Limb (tissue), 2 donors: ENCODE results near the gene P3R3URF.

Source experiments
- DNase-seq, 2 donors: peaks; one replicate each; pipeline ENCODE4 v3.0.0-alpha.2; 2016; ENCODE audit errors: extremely low spot score in 2 of 2

The P3R3URF gene

DNA sequence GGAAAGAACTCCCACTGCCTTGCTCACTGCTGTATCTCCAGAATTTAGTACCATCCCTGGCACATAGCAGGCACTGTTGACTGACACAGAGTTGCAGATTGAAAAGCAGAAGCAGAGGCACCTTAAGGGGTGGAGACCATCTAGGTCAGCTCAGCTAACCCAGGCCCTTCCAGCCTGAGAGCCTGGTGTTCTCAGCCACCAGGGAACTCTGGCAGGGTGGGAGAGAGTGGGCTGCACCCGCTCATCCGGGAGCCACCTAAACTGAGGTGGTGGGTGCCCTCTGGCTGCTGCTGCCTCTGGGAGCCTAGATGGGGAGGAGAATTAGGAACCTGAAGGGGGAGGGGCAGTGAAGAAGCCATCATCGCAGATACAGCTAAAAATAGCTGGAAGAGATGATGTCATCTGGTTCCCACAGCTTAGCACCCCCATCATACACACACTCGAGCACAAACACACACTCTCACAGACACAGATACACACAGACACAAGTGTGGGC lies 2.9 kb downstream of the P3R3URF start:
- DNase-seq: no peak

DNA sequence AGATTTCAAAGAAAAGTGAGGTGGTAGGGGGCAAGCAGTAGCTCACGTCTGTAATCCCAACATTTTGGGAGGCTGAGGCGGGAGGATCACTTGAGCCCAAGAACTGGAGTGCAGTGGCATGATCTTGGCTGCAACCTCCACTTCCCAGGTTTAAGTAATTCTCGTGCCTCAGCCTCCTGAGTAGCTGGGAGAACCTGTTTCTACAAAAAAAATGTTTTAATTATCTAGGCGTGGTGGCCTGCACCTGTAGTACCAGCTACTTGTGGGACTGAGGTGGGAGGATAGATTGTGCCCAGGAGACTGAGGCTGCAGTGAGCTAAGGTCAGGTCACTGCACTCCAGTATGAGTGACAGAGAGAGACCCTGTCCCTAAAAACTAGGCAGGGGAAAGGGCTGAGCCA lies 4.0 kb downstream of the P3R3URF start:
- no peak for DNase-seq

DNA sequence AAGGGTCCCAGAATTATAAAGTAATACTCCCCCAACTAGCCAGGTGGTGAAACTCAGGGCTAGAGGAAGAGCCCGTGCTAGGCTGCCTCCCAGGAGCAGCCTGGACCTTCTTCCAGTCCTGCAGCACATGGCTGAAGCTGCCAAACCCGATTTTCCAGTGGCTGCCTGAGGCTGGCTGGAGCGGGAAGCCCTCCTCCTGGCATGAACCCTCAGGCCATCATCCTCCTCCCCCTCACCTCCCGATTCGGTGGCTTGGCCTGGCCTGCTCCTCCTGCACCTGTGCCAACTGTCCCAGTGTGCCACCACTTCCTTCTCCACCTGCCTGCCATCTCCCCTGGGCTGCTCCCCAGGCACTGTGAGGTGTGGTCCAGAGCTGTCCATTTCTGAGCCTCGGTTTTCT lies 4.4 kb downstream of the P3R3URF start:
- DNase-seq: no peak

DNA sequence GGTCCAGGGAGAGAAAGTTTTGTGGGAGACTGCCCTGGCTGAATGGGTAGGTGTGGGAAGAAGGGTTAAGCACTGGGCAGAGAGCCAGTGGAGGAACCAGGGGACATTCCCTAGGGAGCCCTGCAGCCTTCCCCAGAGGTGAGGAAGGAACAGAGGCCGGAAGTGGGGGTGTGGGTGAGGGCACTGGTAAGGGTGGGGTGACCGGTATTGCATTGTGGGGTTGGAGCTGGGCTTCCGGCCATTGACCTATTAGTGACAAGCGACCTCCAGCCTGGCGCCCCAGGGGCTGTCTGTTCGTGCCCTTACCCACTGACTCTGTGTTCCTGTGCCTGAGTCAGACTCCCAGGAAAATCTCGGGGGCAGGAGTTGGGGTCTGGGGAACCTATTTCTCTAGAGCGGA lies 4.9 kb downstream of the P3R3URF start:
- DNase-seq: no peak

DNA sequence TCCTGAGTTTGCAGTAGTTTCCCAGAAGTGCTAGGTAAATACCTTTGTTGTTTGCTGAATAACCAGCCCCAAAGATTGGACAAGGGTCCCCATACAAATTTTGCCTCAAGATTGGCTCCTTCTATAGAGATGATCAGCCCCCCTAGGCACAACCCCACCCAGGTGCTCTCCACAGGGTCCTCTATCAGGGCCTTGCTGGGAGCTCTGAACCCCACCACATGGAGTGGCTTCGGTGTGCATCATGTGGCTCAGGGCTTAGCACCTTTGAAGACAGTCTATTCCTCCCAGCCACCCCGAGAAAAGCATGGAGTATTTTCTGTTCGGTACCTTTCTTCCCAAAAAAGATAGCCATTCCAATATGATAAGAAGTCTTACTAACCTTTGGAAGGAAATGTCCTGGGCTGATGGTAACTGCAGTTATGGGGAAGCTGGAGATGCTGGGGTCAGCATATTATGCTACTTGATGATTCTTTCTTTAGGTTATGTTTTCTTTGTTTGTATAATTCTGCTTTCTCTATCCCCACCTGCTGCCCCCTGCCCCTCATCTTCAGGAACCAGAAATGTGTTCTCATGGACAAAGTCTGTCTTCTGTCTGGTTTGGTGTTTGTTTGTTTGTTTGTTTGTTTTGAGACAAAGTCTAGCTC lies 6.4 kb downstream of the P3R3URF start:
- no peak for DNase-seq

DNA sequence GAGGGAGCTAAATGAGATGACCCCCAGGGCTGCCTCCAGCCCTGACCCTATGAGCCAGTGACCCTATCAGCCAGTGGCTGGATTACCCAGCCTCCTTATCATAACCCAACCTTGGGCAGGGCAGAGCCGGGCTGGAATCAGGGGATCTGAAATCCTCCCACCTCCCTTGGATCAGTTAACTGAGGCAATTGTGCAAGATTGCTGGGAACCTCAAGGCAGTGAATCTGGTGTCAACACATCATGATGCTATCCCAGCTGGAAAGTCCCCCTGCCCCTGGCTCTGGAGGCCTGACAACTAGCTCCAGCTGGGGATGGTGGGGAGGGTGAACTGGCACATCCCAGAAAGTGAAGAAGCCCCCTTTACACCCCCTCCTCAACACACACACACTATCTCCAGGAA lies 7.8 kb downstream of the P3R3URF start:
- no peak for DNase-seq

DNA sequence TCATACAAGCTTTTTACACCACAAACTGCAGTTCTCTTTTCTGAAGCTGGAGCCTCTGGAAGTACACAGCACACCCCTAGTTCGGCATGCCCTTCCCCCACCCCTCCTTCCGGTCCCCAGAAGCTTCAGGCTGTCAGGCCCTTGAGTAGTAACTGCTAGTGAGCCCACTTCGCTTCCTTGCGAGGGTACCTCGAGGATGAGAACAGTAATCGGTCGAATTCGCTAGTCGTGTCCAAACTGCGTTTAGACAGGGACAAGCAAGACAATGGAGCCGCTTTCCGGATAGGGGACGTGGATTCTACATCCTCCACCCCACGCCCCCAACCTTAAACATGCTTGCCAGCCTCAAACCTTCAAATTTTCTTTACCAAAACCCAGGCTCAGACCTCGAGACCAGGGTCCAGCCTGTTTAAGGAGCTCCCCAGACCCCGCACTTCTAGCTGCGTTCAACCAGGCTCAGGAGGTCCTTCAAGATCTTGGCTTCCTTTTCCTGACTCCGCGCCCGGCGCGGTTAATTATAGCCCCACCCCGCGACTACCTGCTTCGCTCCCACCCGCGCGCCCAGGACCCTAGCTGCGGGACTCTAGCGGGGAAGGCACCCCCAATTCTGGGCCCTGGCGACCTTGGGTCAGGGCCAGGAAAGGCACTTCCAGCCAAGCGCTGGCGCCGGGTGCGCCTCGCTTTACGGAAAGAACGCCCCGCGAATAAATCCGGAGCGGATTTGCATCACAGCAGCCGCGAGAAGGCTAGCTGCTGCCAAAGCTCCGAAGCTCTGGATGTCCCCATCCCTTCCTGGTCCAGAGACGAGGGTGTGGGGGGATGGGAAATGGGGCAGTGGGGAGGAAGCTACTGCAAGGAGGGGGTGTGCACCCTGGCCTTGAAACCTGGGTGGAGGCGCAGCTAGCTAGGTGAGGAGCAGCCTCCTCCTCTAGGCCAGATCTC lies 9.5 kb downstream of the P3R3URF start:
- DNase-seq: peak in 1 of 2 donors; percentile 62

DNA sequence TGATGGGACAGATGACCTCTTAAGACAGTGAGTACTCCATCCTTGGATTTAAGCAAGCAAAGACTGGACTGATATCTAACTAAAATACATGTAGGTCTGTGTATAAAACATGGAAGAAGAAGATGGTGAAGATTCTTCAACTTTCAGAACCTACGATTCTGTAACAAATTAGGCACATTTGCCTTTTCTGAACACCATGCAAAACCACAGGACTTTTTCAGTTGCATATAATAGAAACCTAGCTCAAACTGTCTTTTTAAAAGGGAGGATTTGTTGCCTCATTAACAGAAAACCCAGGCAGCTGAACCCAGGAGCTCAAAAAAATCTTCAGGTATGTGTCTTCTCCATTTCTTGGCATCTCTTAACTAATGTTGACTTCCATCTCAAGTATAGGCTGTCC lies 16.1 kb downstream of the P3R3URF start:
- DNase-seq: no peak

DNA sequence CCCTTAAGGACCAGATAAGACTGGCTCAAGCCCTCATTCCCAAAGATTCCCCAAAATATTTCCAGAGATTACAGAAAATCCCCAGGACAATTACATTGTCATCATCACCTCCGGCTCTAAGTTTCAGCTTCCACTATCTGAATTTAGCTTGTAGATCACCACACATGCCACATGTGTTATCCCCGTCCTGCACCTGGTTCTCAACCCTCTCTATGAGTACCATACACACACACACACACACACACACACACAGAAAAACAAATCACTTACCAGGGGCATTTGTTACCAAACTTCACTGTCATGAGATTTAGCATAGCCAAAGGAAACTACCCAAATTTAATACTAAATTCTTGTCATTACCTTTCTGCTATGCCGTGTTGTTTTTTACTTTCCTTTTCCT lies 16.8 kb downstream of the P3R3URF start:
- no peak for DNase-seq

DNA sequence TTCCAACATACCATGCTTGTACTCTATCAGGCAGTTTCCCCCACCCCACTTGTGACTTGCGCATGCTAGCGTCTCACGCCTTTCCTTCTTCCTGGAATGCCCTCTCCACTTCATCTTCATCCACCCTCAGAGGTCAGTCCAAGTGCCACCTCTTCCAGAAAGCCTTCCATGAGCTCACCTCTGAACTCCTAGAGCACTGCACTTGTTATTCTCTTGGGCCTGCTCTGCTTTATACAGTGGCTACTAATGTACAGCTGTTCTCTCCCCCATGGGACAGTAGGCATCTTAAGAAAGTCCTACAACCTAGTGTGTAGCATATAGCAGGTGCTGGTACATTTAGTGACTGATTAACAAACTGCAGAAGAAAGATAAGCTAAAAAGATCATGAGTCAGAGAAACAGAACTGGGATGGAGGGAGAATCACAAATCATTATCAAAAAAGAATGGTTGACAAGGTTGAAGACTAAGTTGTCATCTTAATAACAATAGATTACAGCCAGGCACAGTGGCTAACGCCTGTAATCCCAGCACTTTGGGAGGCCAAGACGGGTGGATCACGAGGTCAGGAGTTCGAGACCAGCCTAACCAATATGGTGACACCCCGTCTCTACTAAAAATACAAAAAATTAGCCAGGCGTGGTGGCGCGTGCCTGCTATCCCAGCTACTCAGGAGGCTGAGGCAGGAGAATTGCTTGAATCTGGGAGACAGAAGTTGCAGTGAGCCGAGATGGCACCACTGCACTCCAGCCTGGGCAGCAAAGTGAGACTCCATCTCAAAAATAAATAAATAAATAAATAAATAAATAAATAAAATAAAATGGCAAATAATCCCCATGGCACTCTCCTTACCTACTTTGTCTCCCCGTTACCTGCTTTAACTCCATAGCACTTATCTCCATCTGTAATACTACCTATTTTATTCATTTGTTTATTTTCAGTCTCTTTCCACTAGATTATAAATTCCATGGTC lies 17.7 kb downstream of the P3R3URF start:
- DNase-seq: no peak

DNA sequence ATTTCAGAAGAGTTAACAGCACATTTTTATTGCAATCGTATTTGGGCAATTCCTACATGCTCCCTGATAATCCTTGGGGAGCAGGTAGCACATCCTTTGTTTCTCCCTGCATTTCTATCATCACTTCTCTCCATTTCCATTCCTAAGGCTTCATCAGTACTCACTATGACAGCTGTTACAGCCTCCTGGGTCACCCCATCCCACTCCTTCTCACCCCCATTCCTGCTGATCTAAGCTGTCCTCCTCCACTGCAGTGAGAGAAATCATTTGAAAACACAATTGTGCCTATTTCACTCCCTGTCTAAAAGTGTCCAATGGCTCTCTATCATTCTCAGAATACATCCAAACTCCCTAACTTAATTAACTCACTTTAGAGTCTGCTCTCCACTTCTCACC lies 18.4 kb downstream of the P3R3URF start:
- DNase-seq: no peak

DNA sequence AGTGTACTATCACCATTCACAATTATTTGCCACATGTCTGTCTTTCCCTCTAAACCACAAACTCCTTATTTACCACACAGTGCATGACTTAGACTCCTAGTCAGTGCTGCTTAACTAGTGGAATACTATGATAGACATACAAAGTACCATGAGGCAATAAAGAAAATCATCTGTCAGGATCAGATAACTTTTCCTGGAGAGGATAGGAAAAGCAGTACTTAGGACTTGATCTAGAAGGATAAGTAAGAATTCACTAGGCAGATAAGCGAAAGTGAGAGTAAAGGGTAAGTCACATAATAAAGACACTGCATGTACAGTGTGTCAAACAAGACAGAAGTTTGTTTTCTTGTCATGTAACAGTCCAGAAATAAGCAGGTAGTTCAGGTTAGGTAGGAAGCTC lies 22.6 kb downstream of the P3R3URF start:
- no peak for DNase-seq

DNA sequence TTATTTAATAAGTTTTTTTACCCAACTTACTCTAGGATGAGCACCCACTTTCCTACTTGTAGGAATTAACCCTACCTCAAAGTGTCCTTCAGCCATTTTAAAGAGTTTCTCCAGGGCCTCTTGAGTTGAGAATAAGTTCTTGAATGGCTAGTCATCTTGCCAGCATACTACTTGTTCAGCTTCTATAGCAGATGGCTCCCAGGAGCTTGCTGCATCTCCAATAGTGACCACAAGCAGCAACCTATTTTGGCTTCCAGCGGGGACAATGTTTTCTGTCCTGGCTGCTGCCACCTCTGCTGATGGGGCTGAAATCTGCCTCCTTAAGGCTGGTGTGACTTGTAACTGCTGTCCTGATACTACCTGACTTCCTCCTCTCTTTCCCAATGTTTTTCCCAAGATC lies 23.1 kb downstream of the P3R3URF start:
- DNase-seq: no peak

DNA sequence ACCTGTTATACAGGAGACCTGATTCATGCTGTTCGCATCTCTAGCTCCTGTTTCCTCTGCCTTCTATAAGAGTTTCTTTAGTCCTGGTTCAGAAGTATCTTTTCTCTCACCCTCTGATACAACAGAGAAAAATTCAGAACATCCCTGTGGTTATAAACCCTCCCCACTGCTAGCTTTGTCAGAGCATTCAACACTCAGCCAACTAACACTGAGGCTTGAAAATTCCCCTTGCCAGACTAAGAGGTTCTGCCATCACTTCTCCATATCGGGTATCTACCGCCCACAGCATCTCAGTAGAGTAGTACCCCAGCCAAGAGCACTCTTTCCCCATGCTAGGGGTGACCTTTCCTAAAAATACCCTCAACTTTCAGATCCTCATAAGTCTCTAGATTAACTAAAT lies 24.3 kb downstream of the P3R3URF start:
- DNase-seq: no peak

DNA sequence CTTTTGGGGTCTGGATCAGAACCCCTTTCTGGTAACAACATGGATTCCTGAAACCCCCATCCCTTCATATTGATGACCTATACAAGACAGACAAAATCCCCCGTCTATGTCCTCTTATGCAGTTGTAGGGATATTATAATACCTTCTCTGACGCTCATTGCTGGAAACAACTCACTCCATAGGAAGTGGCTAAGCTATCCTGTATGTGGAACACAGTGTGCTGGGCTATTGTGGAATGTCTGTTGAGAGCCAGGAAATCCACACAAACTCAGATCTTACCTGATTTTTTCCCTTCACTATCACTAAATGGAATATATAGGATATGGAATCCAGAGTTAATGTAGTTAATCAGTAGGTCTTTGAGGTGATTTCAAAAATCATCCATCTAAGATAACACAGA lies 26.2 kb downstream of the P3R3URF start:
- DNase-seq: no peak

DNA sequence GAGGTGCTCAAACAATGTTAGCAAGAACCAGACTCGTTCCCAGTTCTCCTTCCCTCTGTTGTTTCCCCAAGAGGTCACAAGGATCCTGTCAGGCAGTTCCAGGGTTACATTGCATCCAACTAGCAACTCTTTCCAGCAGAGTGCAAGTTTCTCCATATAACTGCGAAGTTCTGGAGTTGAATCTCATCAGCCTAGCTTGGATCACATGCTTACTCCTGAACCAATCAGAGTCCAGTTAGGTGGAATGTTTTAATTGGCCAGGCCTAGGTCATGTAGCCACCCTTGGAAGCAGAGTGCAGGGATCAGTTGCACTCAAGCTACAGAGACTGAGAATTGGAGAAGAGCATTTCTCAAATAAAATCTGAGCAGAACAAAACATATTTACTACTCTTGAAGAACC lies 28.0 kb downstream of the P3R3URF start:
- DNase-seq: no peak

DNA sequence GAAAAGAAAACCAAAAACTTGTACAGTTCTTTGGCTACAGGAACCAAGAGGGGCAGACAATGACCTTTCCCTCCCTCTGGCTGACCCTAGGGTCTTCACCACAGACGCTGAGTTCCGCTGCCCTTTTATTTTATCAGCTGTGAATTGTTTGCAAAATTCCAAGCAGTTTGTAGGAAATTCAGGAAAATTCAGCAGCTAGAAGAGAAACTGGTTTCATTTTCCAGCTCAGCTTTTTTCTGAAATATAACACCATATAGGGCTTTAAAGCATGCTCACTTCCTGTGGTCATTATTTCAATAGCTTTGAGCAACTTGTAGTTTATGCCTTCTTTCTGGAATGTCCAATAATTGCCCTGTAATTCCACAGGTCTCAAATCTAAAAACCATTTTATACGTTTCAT lies 38.4 kb downstream of the P3R3URF start:
- no peak for DNase-seq

DNA sequence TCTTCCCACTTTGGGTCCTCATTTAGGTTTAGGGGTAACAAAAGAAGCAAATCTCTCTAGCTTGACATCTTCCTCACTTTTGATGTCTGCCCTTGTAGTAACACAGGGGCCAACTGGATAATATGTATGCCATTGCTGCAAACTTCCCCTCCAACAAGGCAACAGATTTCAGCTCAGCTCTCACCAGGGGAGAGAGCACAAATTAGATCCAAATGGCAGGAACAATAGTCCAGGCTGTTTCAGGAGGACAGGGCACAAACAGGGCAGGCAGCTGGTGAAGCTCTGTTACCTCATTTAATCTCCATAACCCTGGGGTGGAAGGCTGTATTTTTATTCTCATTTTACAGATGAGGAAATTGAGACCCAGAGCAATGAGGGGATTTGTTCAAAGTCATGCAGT lies 39.6 kb downstream of the P3R3URF start:
- DNase-seq: no peak

DNA sequence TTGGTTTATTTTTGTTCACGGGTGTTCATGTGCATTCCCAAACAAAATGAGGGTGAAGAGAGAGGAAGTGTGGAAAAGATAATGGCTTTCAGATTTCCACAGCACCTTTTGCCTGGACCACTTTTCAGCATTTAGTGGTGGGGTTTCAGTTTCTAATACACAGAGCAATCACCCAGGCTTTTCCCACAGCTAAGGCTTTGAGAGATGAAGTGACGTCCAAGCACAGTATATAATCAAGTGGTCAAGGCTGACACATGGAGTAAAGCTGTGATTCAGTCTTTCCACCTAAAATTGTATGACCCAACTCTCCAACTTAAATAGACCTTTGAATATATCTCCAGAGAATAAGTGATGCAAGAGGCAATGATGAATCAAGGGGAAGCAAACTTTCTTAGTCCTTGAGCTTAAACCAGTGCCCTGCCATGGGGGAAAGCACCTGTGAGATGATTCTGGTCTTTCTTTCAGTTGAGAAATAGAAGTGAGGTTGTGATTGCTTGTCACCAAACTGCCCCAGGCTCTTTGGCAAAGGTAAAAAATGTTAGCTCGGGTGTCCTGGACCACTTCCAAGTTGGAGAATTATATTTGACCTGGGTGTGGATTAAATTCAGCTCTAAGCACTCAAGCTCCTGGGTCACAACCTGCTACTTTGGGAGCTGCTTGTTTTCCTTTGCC lies 41.5 kb downstream of the P3R3URF start:
- DNase-seq: no peak

DNA sequence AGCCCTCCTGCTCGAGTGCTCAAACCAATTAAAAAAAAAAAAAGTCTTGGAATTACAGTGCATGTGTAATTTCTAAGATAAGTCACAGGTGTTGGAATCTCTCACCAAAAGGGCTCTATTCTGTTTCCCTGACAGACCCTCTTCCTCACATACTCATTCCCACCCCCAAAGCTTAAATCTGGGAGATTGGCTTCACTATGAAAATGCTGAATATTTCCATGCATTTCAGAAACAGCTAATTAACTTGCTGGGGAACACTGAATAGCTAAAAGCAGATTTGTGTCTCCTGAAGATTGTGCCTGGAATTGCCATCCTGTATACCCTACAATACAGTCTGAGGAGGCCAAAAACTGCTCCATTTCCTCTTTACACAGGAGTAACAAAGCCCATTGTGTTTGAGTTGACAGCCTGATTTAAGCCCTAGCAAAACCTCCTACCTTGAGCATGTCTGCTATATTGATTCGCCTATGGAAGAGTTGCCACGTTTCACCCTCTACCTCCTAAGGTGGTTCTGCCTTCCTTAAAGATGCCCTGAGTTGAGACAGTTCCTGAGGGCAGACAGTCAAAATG lies 42.4 kb downstream of the P3R3URF start:
- no peak for DNase-seq

DNA sequence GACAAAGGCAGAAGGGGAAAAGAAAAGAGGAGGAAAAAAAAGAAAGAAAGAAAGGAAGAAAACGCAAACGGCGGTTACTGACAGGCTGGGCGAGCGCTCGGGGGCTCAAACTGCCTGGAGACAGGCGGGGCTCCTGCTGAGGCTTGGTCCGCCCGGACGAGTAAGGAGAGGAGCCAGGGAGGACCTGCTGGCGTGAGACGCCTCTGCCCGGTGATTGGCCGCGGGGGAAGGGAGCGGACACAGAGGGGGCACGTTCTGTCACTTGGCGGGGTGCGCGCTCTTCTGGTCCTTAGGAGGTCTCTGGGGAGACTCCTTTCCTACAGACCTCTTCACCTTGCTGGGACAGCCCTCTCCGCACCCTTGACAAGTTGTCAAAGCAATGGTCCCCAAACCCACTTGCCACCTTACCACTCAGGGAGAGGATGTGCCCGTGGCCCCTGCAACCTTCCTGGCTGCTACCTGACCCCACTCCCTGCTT lies 43.1 kb downstream of the P3R3URF start:
- DNase-seq: no peak
